Lower lobe of right lung (tissue), 2 donors: Measurements from ENCODE around the gene C14orf93. TPM values are rescaled to one million over a fixed set of nuclear protein-coding genes. Genes with fewer than 3 reads are reported as not detected.
"Not testable (repeated sequence)": the region's sequence is repeated elsewhere in the genome, so short reads cannot be mapped to it uniquely, and the experiment has no call there.

Source experiments
- ATAC-seq, 2 donors: fragments of 200-7000 bp; cut with Tn5 transposase; one replicate each; pipeline ENCODE4 v1.9.1; 2020 to 2022; ENCODE audit warnings: mild to moderate bottlenecking in 2 of 2, moderate library complexity in 2 of 2
- DNase-seq: peaks from one replicate; pipeline ENCODE4 v3.0.0-alpha.2; 2020
- H3K27ac ChIP-seq: fragments of 200-600 bp; one replicate; pipeline ENCODE4 v1.8.0; 2022
- H3K27me3 ChIP-seq: fragments of 200-600 bp; one replicate; pipeline ENCODE4 v1.8.0; 2022; ENCODE audit warnings: low read depth
- H3K36me3 ChIP-seq: fragments of 200-600 bp; one replicate; pipeline ENCODE4 v1.8.0; 2022; ENCODE audit warnings: mild to moderate bottlenecking
- H3K4me1 ChIP-seq: fragments of 200-600 bp; one replicate; pipeline ENCODE4 v1.8.0; 2022
- H3K4me3 ChIP-seq: fragments of 200-600 bp; one replicate; pipeline ENCODE4 v1.8.0; 2022; ENCODE audit warnings: mild to moderate bottlenecking
- H3K9me3 ChIP-seq: fragments of 200-600 bp; one replicate; pipeline ENCODE4 v1.8.0; 2022
- CTCF ChIP-seq: fragments of 200-600 bp; IDR thresholded peaks from one replicate; pipeline ENCODE4 v1.8.0; 2022; ENCODE audit warnings: antibody characterized with exemption, mild to moderate bottlenecking
- intact Hi-C: fragments of 100-400 bp; cut with DNase I; formaldehyde crosslinking; loops from one replicate; pipeline ENCODE4 v1.11.0; 2022
- total RNA-seq: library from RNA; stranded (reverse); fragmentation: NEBNext Ultra II Directional; extraction: Animal tissue kit (Norgen Biotek cat#: 25700); gene quantifications from one replicate; pipeline ENCODE4 v1.2.1, GENCODE V29; 2021
- donor health status: DM: no; HTN: yes; CAD: no; lungs with severe emphysema.

C14orf93 gene
- total RNA-seq, 1 donor from 2014 or later: 9.8 TPM

- no peak for TF ChIP-seq CTCF
- H3K9me3 ChIP-seq: no peaks in the 10 kb centered on the region
- no peaks in the 10 kb centered on the region for H3K27me3 ChIP-seq
- H3K36me3 ChIP-seq: no peaks in the 10 kb centered on the region
- H3K27ac ChIP-seq: peak overlapping the region; percentile 84
- peaks cover 27% of the 10 kb centered on the region for H3K4me1 ChIP-seq
- H3K4me3 ChIP-seq: peak overlapping the region; percentile 58
- DNase-seq (no peak), ATAC-seq (no peak)
- intact Hi-C loops: no loop called here
Observed at GRCh38 chr14:23009483-23009938, 432 bp downstream of the C14orf93 start.

GRCh38 chr14:23008831-23009230 is 1.1 kb downstream of the C14orf93 start:
- intact Hi-C loops: no loop called here
- ATAC-seq (no peak), DNase-seq (no peak)
- no peak for TF ChIP-seq CTCF
- Histone ChIP-seq H3K27ac (no peak overlapping the region), H3K27me3 (no peaks in the 10 kb centered on the region), H3K36me3 (no peaks in the 10 kb centered on the region), H3K9me3 (no peaks in the 10 kb centered on the region), H3K4me3 (no peak overlapping the region), H3K4me1 (peaks cover 27% of the 10 kb centered on the region)

GRCh38 chr14:23006544-23007419 is 3.2 kb downstream of the C14orf93 start:
- intact Hi-C loops: no loop called here
- Histone ChIP-seq H3K4me1 (peaks cover 27% of the 10 kb centered on the region), H3K27ac (peak overlapping the region; percentile 96), H3K27me3 (no peaks in the 10 kb centered on the region), H3K4me3 (peak overlapping the region; percentile 74), H3K9me3 (no peaks in the 10 kb centered on the region), H3K36me3 (no peaks in the 10 kb centered on the region)
- ATAC-seq (peak; percentile 99), DNase-seq (peak; percentile 96)
- peak; percentile 24 for TF ChIP-seq CTCF

GRCh38 chr14:23006188-23006534 is 3.8 kb downstream of the C14orf93 start:
- no peak for ATAC-seq
- no peak for TF ChIP-seq CTCF
- intact Hi-C loops: no loop called here

GRCh38 chr14:23005451-23006187 is 4.3 kb downstream of the C14orf93 start:
- H3K4me3 ChIP-seq: peak overlapping the region; percentile 74
- intact Hi-C loops: no loop called here

More at GRCh38 chr14:23006188-23006534, 3.8 kb downstream of the C14orf93 start:
- Histone ChIP-seq H3K4me1 (peaks cover 27% of the 10 kb centered on the region), H3K27ac (peak overlapping the region; percentile 96), H3K36me3 (no peaks in the 10 kb centered on the region), H3K9me3 (no peaks in the 10 kb centered on the region), H3K4me3 (peak overlapping the region; percentile 74), H3K27me3 (no peaks in the 10 kb centered on the region)
- DNase-seq: no peak

GRCh38 chr14:23004274-23004673 is 5.7 kb downstream of the C14orf93 start:
- H3K9me3 ChIP-seq, ATAC-seq, intact Hi-C loops, DNase-seq, H3K36me3 ChIP-seq, H3K27me3 ChIP-seq, H3K4me3 ChIP-seq, H3K27ac ChIP-seq: not testable (repeated sequence)
- H3K4me1 ChIP-seq: peaks cover 25% of the 10 kb centered on the region

More at GRCh38 chr14:23005451-23006187, 4.3 kb downstream of the C14orf93 start:
- DNase-seq (no peak), ATAC-seq (no peak)
- no peaks in the 10 kb centered on the region for H3K9me3 ChIP-seq
- no peaks in the 10 kb centered on the region for H3K27me3 ChIP-seq
- TF ChIP-seq CTCF: no peak
- peak overlapping the region; percentile 96 for H3K27ac ChIP-seq
- peaks cover 27% of the 10 kb centered on the region for H3K4me1 ChIP-seq
- no peaks in the 10 kb centered on the region for H3K36me3 ChIP-seq
